Measurements from ENCODE around the gene MEIOC.
"Not testable (repeated sequence)": the region's sequence is repeated elsewhere in the genome, so short reads cannot be mapped to it uniquely, and the experiment has no call there.

The MEIOC gene

GRCh38 chr17:44647736-44648135, 8.5 kb upstream of the MEIOC start:
- no peak for DNase-seq (ENCODE audit: low read depth in 2 of 2)

GRCh38 chr17:44648963-44649362, 7.3 kb upstream of the MEIOC start:
- DNase-seq (ENCODE audit: low read depth in 2 of 2): no peak

GRCh38 chr17:44651228-44651627, 5.0 kb upstream of the MEIOC start:
- no peak for DNase-seq (ENCODE audit: low read depth in 2 of 2)

- no peak for DNase-seq (ENCODE audit: low read depth in 2 of 2)
Observed at GRCh38 chr17:44652727-44653126, 3.5 kb upstream of the MEIOC start.

- DNase-seq (ENCODE audit: low read depth in 2 of 2): no peak
Observed at GRCh38 chr17:44653384-44653783, 2.9 kb upstream of the MEIOC start.

- no peak for DNase-seq (ENCODE audit: low read depth in 2 of 2)
Observed at GRCh38 chr17:44653954-44654353, 2.3 kb upstream of the MEIOC start.

GRCh38 chr17:44661835-44662234, 5.6 kb downstream of the MEIOC start:
- DNase-seq (ENCODE audit: low read depth in 2 of 2): no peak

- DNase-seq (ENCODE audit: low read depth in 2 of 2): no peak
Observed at GRCh38 chr17:44663095-44663494, 6.8 kb downstream of the MEIOC start.

GRCh38 chr17:44664867-44665266, 8.6 kb downstream of the MEIOC start:
- no peak for DNase-seq (ENCODE audit: low read depth in 2 of 2)

- no peak for DNase-seq (ENCODE audit: low read depth in 2 of 2)
Observed at GRCh38 chr17:44666006-44666405, 9.7 kb downstream of the MEIOC start.

- DNase-seq (ENCODE audit: low read depth in 2 of 2): no peak
Observed at GRCh38 chr17:44672479-44673093, 16.3 kb downstream of the MEIOC start.

- no peak for DNase-seq (ENCODE audit: low read depth in 2 of 2)
Observed at GRCh38 chr17:44673893-44674292, 17.6 kb downstream of the MEIOC start.

GRCh38 chr17:44677136-44677535, 20.9 kb downstream of the MEIOC start:
- DNase-seq (ENCODE audit: low read depth in 2 of 2): no peak

GRCh38 chr17:44683303-44683702, 27.0 kb downstream of the MEIOC start:
- not testable (repeated sequence) for DNase-seq (ENCODE audit: low read depth in 2 of 2)

- no peak for DNase-seq (ENCODE audit: low read depth in 2 of 2)
Observed at GRCh38 chr17:44687756-44688155, 31.5 kb downstream of the MEIOC start.

GRCh38 chr17:44688200-44688599, 31.9 kb downstream of the MEIOC start:
- no peak for DNase-seq (ENCODE audit: low read depth in 2 of 2)

- DNase-seq (ENCODE audit: low read depth in 2 of 2): no peak
Observed at GRCh38 chr17:44688675-44689476, 32.6 kb downstream of the MEIOC start.

GRCh38 chr17:44689477-44690217, 33.4 kb downstream of the MEIOC start, which contains the start of gene CCDC43:
CCDC43 (minus strand) TSS chr17:44689776; CDS start chr17:44689753, 23 bp downstream.
- DNase-seq (ENCODE audit: low read depth in 2 of 2): peak; percentile 78

- DNase-seq (ENCODE audit: low read depth in 2 of 2): not testable (repeated sequence)
Observed at GRCh38 chr17:44690746-44691306, 34.6 kb downstream of the MEIOC start.

- DNase-seq (ENCODE audit: low read depth in 2 of 2): no peak
Observed at GRCh38 chr17:44693609-44694008, 37.3 kb downstream of the MEIOC start.

GRCh38 chr17:44700288-44700687, 44.0 kb downstream of the MEIOC start:
- DNase-seq (ENCODE audit: low read depth in 2 of 2): not testable (repeated sequence)

- DNase-seq (ENCODE audit: low read depth in 2 of 2): no peak
Observed at GRCh38 chr17:44707755-44708400, 51.6 kb downstream of the MEIOC start.

All from stimulated activated CD4-positive, alpha-beta T cell treated with anti-CD3 and anti-CD28 coated beads, Interleukin-1b, Interleukin-23, amount 100 ng/mL, for 1 hour (primary cell).